HCT116 (cell line): ENCODE data around the gene CIC. TPM values are rescaled to one million over a fixed set of nuclear protein-coding genes. Genes with fewer than 3 reads are reported as not detected.
A peak's percentile ranks its signal among the peaks of the same experiment; 100 is the strongest.

Experiments
- ATAC-seq: fragments of 200-7000 bp; cut with Tn5 transposase; 2 replicates; pipeline ENCODE4 v1.9.1; 2020; ENCODE audit warnings: mild to moderate bottlenecking, moderate library complexity
- BruUV-seq: library from RNA; stranded (reverse); fragments of 400-500 nt; replicated peaks from 2 replicates; lab custom pipeline; 2021; lab: Mats Ljungman, UMichigan
- CTCF ChIA-PET: fragments of 300-600 bp; sonication (Branson Sonifier 250); formaldehyde crosslinking; loops from one replicate; lab custom pipeline; 2021; ENCODE audit warnings: antibody characterized with exemption; lab: Charles Lee
- POLR2A ChIA-PET: fragments of 300-600, 350-600 bp; sonication (Branson Sonifier 250); formaldehyde crosslinking; loops from one replicate; lab custom pipeline; 2021; ENCODE audit warnings: antibody characterized with exemption; lab: Charles Lee
- RAD21 ChIA-PET, 2 experiments: fragments of 300-600 bp; sonication (Branson Sonifier 250); formaldehyde crosslinking; loops; one replicate each; lab custom pipeline; 2023; ENCODE audit warnings: low total read pairs in 2 of 2; ENCODE audit not compliant: uncharacterized antibody in 2 of 2, unreplicated experiment in 2 of 2, low non-redundant PET in 1 of 2; lab: Charles Lee
- DNase-seq: peaks from one replicate; pipeline ENCODE4 v3.0.0-alpha.2; 2010; ENCODE audit warnings: low read depth, low spot score
- H2AFZ ChIP-seq: fragments of 200-600 bp; shearing (Covaris generic), sonication (generic); 2 replicates; pipeline ENCODE4 v1.6.1; 2017; ENCODE audit warnings: low read depth, mixed run types, mixed read lengths, antibody characterized with exemption, low read length; ENCODE audit not compliant: poor library complexity, severe bottlenecking
- H3K27ac ChIP-seq: 2 replicates; pipeline ENCODE4 v1.5.1; 2012; ENCODE audit warnings: low read depth, low read length
- H3K27me3 ChIP-seq: fragments of 200-600 bp; sonication (generic); 2 replicates; pipeline ENCODE4 v1.6.1; 2016; ENCODE audit warnings: mixed run types, low read length, mixed read lengths; ENCODE audit not compliant: insufficient read depth
- H3K36me3 ChIP-seq, 2 experiments: fragments of 200-500 bp in 1 of 2; fragments of 200-600 bp in 1 of 2; sonication (Bioruptor generic) in 1 of 2; sonication (generic) in 1 of 2; 2 replicates each; pipeline versions ENCODE4 v1.5.1 to v1.6.1; 2014 to 2016; ENCODE audit warnings: low read length in 2 of 2, inconsistent platforms in 1 of 2, mixed read lengths in 1 of 2, mixed run types in 1 of 2; ENCODE audit not compliant: insufficient read depth in 2 of 2, control insufficient read depth in 1 of 2
- H3K4me1 ChIP-seq, 2 experiments: fragments of 200-600 bp in 1 of 2; sonication (generic) in 1 of 2; 2 replicates each; pipeline versions ENCODE4 v1.5.1 to v1.6.1; 2012 to 2017; ENCODE audit warnings: low read length in 2 of 2, inconsistent platforms in 1 of 2, mild to moderate bottlenecking in 1 of 2, mixed read lengths in 1 of 2, mixed run types in 1 of 2, moderate library complexity in 1 of 2; ENCODE audit not compliant: insufficient read depth in 2 of 2, control insufficient read depth in 1 of 2
- H3K4me2 ChIP-seq: fragments of 200-600 bp; sonication (generic); 2 replicates; pipeline ENCODE4 v1.6.1; 2017; ENCODE audit warnings: mixed run types, low read length, mixed read lengths
- H3K4me3 ChIP-seq, 2 experiments: fragments of 200-600 bp in 1 of 2; sonication (generic) in 1 of 2; replicated peaks in 1 of 2; 2 replicates each; pipeline ENCODE4 v1.5.1; 2011 to 2016; ENCODE audit warnings: low read length in 2 of 2, control low read depth in 1 of 2, low read depth in 1 of 2, mild to moderate bottlenecking in 1 of 2, mixed read lengths in 1 of 2, mixed run types in 1 of 2
- H3K79me2 ChIP-seq: fragments of 200-600 bp; sonication (generic); 2 replicates; pipeline ENCODE4 v1.6.1; 2017; ENCODE audit warnings: mild to moderate bottlenecking, mixed run types, low read length, moderate library complexity, mixed read lengths; ENCODE audit not compliant: insufficient read depth
- H3K9ac ChIP-seq: fragments of 200-600 bp; sonication (generic); 2 replicates; pipeline ENCODE4 v1.6.1; 2016; ENCODE audit warnings: low read length, mixed read lengths
- H3K9me2 ChIP-seq: fragments of 200-600 bp; sonication (generic), shearing (Covaris generic); 2 replicates; pipeline ENCODE4 v1.6.1; 2017; ENCODE audit warnings: mixed run types, mild to moderate bottlenecking, moderate library complexity; ENCODE audit not compliant: insufficient read depth
- H3K9me3 ChIP-seq, 2 experiments: fragments of 200-500 bp in 1 of 2; fragments of 200-600 bp in 1 of 2; sonication (Bioruptor generic) in 1 of 2; sonication (generic) in 1 of 2; 2 replicates each; pipeline ENCODE4 v1.6.1; 2014 to 2017; ENCODE audit warnings: low read length in 2 of 2, mixed read lengths in 2 of 2, inconsistent platforms in 1 of 2, low read depth in 1 of 2, mild to moderate bottlenecking in 1 of 2, mixed run types in 1 of 2, moderate library complexity in 1 of 2; ENCODE audit not compliant: control insufficient read depth in 1 of 2, insufficient read depth in 1 of 2
- H4K20me1 ChIP-seq: fragments of 200-600 bp; sonication (generic), shearing (Covaris generic); 2 replicates; pipeline ENCODE4 v1.6.1; 2017; ENCODE audit warnings: mixed run types, mild to moderate bottlenecking, moderate library complexity; ENCODE audit not compliant: insufficient read depth
- CBX3 ChIP-seq: IDR thresholded peaks from 2 replicates; pipeline ENCODE4 v1.6.1; 2012; ENCODE audit warnings: low read depth
- CEBPB ChIP-seq: IDR thresholded peaks from 2 replicates; pipeline ENCODE4 v1.6.1; 2012; ENCODE audit warnings: low read depth
- CTCF ChIP-seq, 3 experiments: fragments of 200-600 bp in 1 of 3; sonication (generic) in 1 of 3; IDR thresholded peaks in 2 of 3; conservative IDR thresholded peaks in 1 of 3; 2 replicates each; pipeline ENCODE4 v1.5.1; 2012 to 2017; ENCODE audit warnings: low read depth in 2 of 3, low read length in 2 of 3, antibody characterized with exemption in 1 of 3, borderline replicate concordance in 1 of 3, control low read depth in 1 of 3, mild to moderate bottlenecking in 1 of 3, mixed read lengths in 1 of 3, mixed run types in 1 of 3, moderate library complexity in 1 of 3; ENCODE audit not compliant: insufficient read depth in 1 of 3
- EGR1 ChIP-seq: IDR thresholded peaks from 2 replicates; pipeline ENCODE4 v1.6.1; 2012; ENCODE audit warnings: low read depth
- ELF1 ChIP-seq: IDR thresholded peaks from 2 replicates; pipeline ENCODE4 v1.6.1; 2012; ENCODE audit warnings: low read depth, borderline replicate concordance
- EZH2 ChIP-seq: fragments of 200-600 bp; sonication (generic); IDR thresholded peaks from 2 replicates; pipeline ENCODE4 v1.6.1; 2017; ENCODE audit warnings: antibody characterized with exemption, mixed run types
- EZH2phosphoT487 ChIP-seq: fragments of 200-600 bp; IDR thresholded peaks from 2 replicates; pipeline ENCODE4 v1.6.1; 2018; ENCODE audit warnings: antibody characterized with exemption, borderline replicate concordance
- FOSL1 ChIP-seq: IDR thresholded peaks from 2 replicates; pipeline ENCODE4 v1.6.1; 2012; ENCODE audit warnings: low read depth
- JUND ChIP-seq: IDR thresholded peaks from 2 replicates; pipeline ENCODE4 v1.6.1; 2012
- POLR2AphosphoS5 ChIP-seq: IDR thresholded peaks from 2 replicates; pipeline ENCODE4 v1.6.1; 2011; ENCODE audit warnings: mild to moderate bottlenecking, low read depth, low read length, moderate library complexity
- RAD21 ChIP-seq: IDR thresholded peaks from 2 replicates; pipeline ENCODE4 v1.6.1; 2012; ENCODE audit warnings: low read depth, mild to moderate bottlenecking
- SIN3A ChIP-seq: IDR thresholded peaks from 2 replicates; pipeline ENCODE4 v1.6.1; 2012; ENCODE audit warnings: low read depth
- SP1 ChIP-seq: IDR thresholded peaks from 2 replicates; pipeline ENCODE4 v1.6.1; 2012; ENCODE audit warnings: low read depth
- ZBTB33 ChIP-seq: IDR thresholded peaks from 2 replicates; pipeline ENCODE4 v1.6.1; 2011; ENCODE audit warnings: mild to moderate bottlenecking, low read length, moderate library complexity; ENCODE audit not compliant: insufficient replicate concordance; ENCODE audit errors: extremely low read depth
- ZFX ChIP-seq: fragments of 450-650 bp; IDR thresholded peaks from 2 replicates; pipeline ENCODE4 v1.6.1; 2017
- ZNF274 ChIP-seq: fragments of 200-500 bp; sonication (Bioruptor generic); IDR thresholded peaks from 2 replicates; pipeline ENCODE4 v1.6.1; 2014; ENCODE audit warnings: mild to moderate bottlenecking, low read depth, low read length, inconsistent platforms
- intact Hi-C: fragments of 100-400 bp; cut with micrococcal nuclease; formaldehyde crosslinking; loops from 2 replicates; pipeline ENCODE4 v1.10.0; 2022
- total RNA-seq: library from RNA; stranded (reverse); gene quantifications from one replicate; pipeline ENCODE4 v1.2.1, GENCODE V29; 2021; ENCODE audit not compliant: unreplicated experiment

CIC gene
- total RNA-seq, 1 experiment from 2014 or later: 52.0 TPM

DNA sequence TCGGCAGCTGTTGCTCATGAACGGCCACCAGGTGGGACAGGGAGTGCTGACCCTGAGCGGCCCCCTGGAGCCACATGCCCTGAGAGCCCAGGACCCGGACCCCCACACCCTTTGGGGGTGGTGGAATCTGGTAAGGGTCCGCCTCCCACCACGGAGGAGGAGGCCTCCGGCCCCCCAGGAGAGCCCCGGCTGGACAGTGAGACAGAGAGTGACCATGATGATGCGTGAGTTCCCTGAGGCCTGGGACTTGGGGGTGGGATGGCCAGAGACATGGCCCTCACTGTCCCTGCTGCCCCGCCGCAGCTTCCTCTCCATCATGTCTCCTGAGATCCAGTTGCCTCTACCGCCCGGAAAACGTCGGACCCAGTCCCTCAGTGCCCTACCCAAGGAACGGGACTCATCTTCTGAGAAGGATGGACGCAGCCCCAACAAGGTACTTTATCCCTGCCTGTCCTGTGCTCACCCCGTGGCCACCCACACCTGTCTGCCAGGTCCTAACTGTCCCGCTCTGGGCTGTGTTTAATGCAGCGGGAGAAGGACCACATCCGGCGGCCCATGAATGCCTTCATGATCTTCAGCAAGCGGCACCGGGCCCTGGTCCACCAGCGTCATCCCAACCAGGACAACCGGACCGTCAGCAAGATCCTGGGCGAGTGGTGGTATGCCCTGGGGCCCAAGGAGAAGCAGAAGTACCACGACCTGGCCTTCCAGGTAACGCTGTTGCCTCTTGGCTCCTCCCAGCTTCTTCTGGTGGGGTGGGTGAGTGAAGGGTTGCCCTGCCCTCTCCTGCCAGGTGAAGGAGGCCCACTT is 18.2 kb downstream of the CIC start:
- DNase-seq (no peak), ATAC-seq (no peak)
- Histone ChIP-seq H4K20me1 (no peaks in the 10 kb centered on the region), H3K4me1 (peaks cover 23 to 52% of the 10 kb centered on the region in 2 experiments), H3K36me3 (peaks cover 12 to 21% of the 10 kb centered on the region in 2 experiments), H2AFZ (no peak overlapping the region), H3K27ac (no peak overlapping the region), H3K79me2 (peaks cover 18% of the 10 kb centered on the region; the same call in 1 of the 2 replicates), H3K4me3 (no peak overlapping the region), H3K4me2 (no peak overlapping the region), H3K9me3 (no peaks in the 10 kb centered on the region), H3K9ac (no peak overlapping the region), H3K9me2 (no peaks in the 10 kb centered on the region), H3K27me3 (no peaks in the 10 kb centered on the region)
- TF ChIP-seq SIN3A (no peak), CTCF (IDR thresholded peaks at IDR 0.05 in 2 of 3, conservative IDR thresholded peaks at IDR 0.05 in 1 of 3; ENCODE audit: borderline replicate concordance in 1 of 3, insufficient read depth in 1 of 3, low read depth in 2 of 3, low read length in 2 of 3) (peak in 2 of 3 experiments; percentile 14 to 17; a peak in 2 of 6 replicates), RAD21 (no peak), POLR2AphosphoS5 (no peak), ELF1 (no peak), CEBPB (no peak)
- RAD21 ChIA-PET: no interaction called here
- POLR2A ChIA-PET: no interaction called here
- CTCF ChIA-PET: no interaction called here
- no TSS peak for BruUV-seq
- intact Hi-C loops: no loop called here

- ATAC-seq: no peak
- Histone ChIP-seq H3K27ac (no peak overlapping the region), H3K4me3 (no peak overlapping the region), H3K9me3 (no peaks in the 10 kb centered on the region), H4K20me1 (no peaks in the 10 kb centered on the region), H3K27me3 (no peaks in the 10 kb centered on the region), H3K79me2 (peaks cover 18% of the 10 kb centered on the region; the same call in 1 of the 2 replicates), H3K4me1 (peaks cover 18 to 46% of the 10 kb centered on the region in 2 experiments), H3K4me2 (no peak overlapping the region), H2AFZ (no peak overlapping the region), H3K36me3 (peaks cover 12 to 21% of the 10 kb centered on the region in 2 experiments), H3K9ac (no peak overlapping the region), H3K9me2 (no peaks in the 10 kb centered on the region)
- TF ChIP-seq ZFX: no peak
- no peak for TF ChIP-seq FOSL1
- TF ChIP-seq RAD21: no peak
- TF ChIP-seq EZH2phosphoT487: no peak
- no peak for TF ChIP-seq ZBTB33
- no peak for TF ChIP-seq EZH2
- no peak for TF ChIP-seq EGR1
- TF ChIP-seq ZNF274: no peak
- TF ChIP-seq JUND: no peak
- no peak for TF ChIP-seq CBX3
- no peak for TF ChIP-seq POLR2AphosphoS5
- no peak for TF ChIP-seq ELF1
- TF ChIP-seq SP1: no peak
- ChIA-PET POLR2A (no interaction called here), RAD21 (interaction anchor here in 1 of 2 experiments (1.4 kb wide), 1 partner anchor 41 kb away, joined by 3 read pairs; no protein-coding TSS in a partner anchor), CTCF (no interaction called here)
- intact Hi-C loops: no loop called here
- no TSS peak for BruUV-seq
- DNase-seq: no peak
Observed at GRCh38 chr19:42287827-42288107, 18.7 kb downstream of the CIC start.
